Activated T-helper 1 cell treated with anti-CD3 and anti-CD28 coated beads, Interleukin-12 subunit alpha, Interleukin-12 subunit beta, Interleukin-2, Interleukin-4 antibody, amounts not matched to agents 30 ng/mL and 10 ng/mL and 1 ng/mL, durations not matched to agents 14 hours and 24 hours and 36 hours (primary cell): ENCODE measurements around the gene DUS1L. TPM values are rescaled to one million over a fixed set of nuclear protein-coding genes. Genes with fewer than 3 reads are reported as not detected.

ENCODE experiments used
- DNase-seq: peaks from one replicate; pipeline ENCODE4 v3.0.0; 2021; ENCODE audit warnings: low spot score
- H3K27ac Mint-ChIP-seq: one replicate; pipeline ENCODE4 v1.8.0; 2021; ENCODE audit warnings: mild to moderate bottlenecking, mixed read lengths
- H3K27me3 Mint-ChIP-seq: one replicate; pipeline ENCODE4 v1.8.0; 2022; ENCODE audit warnings: mild to moderate bottlenecking, moderate library complexity, mixed read lengths; ENCODE audit not compliant: insufficient read depth
- H3K36me3 Mint-ChIP-seq: one replicate; pipeline ENCODE4 v1.8.0; 2021; ENCODE audit warnings: low read depth, mixed read lengths
- H3K4me1 Mint-ChIP-seq: one replicate; pipeline ENCODE4 v1.8.0; 2021; ENCODE audit warnings: low read depth, mixed read lengths
- H3K4me3 Mint-ChIP-seq: one replicate; pipeline ENCODE4 v1.8.0; 2021; ENCODE audit warnings: mild to moderate bottlenecking, moderate library complexity, mixed read lengths
- H3K9me3 Mint-ChIP-seq: one replicate; pipeline ENCODE4 v1.8.0; 2021; ENCODE audit warnings: mixed read lengths
- intact Hi-C: fragments of 100-400 bp; cut with micrococcal nuclease; formaldehyde crosslinking; loops from one replicate; pipeline ENCODE4 v1.15.1; 2024
- total RNA-seq: library from RNA; stranded (reverse); gene quantifications from 2 replicates; pipeline ENCODE4 v1.2.3, GENCODE V29; 2022

The DUS1L gene
- total RNA-seq, 1 donor from 2014 or later = 231 TPM

- peaks cover 15% of the 10 kb centered on the region for H3K4me1 Mint-ChIP-seq
- peak overlapping the region; percentile 68 for H3K27ac Mint-ChIP-seq
- DNase-seq = peak; percentile 31
- no peaks in the 10 kb centered on the region for H3K9me3 Mint-ChIP-seq
- H3K27me3 Mint-ChIP-seq = no peaks in the 10 kb centered on the region
- H3K36me3 Mint-ChIP-seq = peaks cover 3% of the 10 kb centered on the region
- peak overlapping the region; percentile 90 for H3K4me3 Mint-ChIP-seq
- intact Hi-C loops = loop anchor here (5.0 to 10.0 kb wide), 3 partner anchors 46 to 309 kb away; partner anchors contain the start of genes DUS1L and SLC25A10
Observed at GRCh38 chr17:82021107-82021899, 44.3 kb downstream of the DUS1L start.

DNA sequence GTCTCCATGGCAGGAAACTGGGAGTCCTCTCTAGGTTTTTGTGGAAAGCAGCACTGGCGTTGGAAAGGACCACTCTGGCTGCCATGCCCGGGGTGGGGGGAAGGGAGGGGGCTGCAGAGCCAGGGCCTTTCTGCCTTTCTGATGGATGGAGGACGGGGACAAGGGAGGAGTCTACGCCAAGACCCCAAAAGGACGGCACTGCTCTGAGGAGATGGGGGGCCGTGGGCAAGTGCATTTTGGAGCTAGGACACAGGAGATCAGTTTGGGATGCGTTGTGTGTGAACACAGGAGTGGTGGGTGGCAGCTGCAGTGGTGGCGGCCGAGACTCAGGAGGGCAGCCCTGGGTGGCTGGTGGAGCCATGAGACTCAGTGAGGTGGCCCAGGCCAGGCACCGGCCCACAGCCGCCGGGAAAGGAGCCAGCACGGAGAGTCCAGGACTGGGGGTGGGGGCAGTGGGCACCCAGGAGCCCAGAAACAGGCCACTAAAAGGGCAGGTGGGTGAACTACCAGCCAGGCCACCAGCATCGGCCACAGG lies 45.0 kb downstream of the DUS1L start:
- no peak for DNase-seq
- H3K27ac Mint-ChIP-seq = no peak overlapping the region
- intact Hi-C loops = loop anchor here (1.0 to 10.0 kb wide), 4 partner anchors 47 to 308 kb away; partner anchors contain the start of genes DUS1L and SLC25A10

DNA sequence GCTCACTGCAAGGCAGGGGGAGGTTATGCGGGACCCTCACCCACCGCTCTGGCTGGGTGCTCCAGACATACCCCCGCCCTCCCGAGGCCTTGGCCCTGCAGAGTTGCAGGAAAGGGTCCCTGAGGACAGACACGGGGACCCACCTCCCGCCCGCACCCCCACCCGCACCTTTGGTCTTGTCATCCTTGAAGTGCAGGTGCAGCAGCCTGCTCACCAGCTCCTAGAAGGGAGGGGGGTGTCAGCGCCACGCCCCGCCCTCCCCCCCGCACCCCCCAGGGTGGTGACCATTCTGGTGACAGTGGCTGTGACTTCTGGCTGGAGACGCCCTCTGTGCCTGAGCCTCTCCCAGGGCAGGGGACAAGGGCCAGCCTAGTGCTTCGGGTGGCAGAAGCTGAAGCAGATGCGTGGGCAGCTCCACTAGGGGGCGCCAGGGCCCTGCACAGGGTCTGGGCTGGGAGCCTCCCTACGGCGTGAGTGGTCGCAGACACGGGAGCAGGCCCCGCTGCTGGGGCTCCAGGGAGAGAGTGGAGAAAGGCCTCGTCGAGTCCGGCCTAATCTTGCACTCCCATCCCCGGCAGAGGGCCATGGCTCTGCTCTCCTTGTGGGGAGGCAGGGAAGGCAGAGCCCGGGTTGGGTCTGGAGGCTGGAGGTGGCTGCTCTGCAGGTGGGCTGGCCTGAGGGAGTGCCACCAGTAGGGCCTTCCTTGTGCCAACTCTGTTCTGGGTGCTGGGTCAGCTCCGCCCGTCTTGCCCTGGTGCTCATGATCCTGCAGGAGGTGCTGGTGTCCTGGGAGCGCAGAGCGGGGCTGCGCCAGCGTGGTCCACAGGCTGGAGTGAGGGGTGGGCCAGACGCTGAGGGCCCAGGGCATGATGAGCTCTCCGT lies 45.7 kb downstream of the DUS1L start:
- intact Hi-C loops = loop anchor here (1.0 to 10.0 kb wide), 4 partner anchors 47 to 308 kb away; partner anchors contain the start of genes DUS1L and SLC25A10
- DNase-seq = peak; percentile 57
- Mint-ChIP-seq H3K4me1 (peaks cover 15% of the 10 kb centered on the region), H3K4me3 (peak overlapping the region; percentile 30), H3K36me3 (peaks cover 3% of the 10 kb centered on the region), H3K27me3 (no peaks in the 10 kb centered on the region), H3K9me3 (no peaks in the 10 kb centered on the region), H3K27ac (no peak overlapping the region)

More for the DNA sequence above, 45.0 kb downstream of the DUS1L start:
- Mint-ChIP-seq H3K36me3 (peaks cover 3% of the 10 kb centered on the region), H3K27me3 (no peaks in the 10 kb centered on the region), H3K9me3 (no peaks in the 10 kb centered on the region), H3K4me3 (peak overlapping the region; percentile 30), H3K4me1 (peaks cover 15% of the 10 kb centered on the region)

DNA sequence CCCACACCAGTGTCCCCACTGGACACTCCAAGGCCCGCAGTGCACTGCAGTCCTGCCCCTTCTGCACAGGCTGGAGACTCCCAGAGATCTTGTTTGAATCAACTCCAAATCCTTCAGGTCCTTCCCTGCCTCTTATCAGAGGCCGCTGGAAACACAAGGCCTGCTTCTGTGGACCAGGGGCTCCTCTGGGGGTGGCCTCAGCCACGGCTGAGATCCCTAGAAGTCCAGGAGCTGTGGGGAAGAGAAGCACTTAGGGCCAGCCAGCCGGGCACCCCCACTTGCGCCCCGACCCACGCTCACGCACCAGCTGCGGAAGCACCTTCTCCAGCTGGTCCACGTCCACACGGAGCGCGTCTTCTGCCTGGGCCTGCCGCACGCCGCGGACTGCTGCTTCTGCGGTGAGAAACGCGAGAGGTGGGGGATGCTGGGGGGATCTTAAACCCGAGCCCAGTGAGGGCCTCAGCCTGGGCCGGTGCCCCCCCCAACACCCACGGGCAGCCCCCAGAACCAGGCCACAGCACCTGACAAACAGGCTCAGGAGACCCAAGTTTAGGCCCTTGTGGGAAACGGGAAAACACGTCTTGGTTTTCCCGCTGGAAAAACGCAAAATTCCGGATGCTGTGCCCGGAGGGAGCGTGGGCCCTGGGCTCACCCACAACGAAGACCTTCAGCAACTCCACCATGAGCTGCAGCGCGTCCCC lies 46.5 kb downstream of the DUS1L start:
- Mint-ChIP-seq H3K27me3 (no peaks in the 10 kb centered on the region), H3K4me3 (no peak overlapping the region), H3K27ac (no peak overlapping the region), H3K9me3 (no peaks in the 10 kb centered on the region), H3K36me3 (peaks cover 3% of the 10 kb centered on the region), H3K4me1 (peaks cover 14% of the 10 kb centered on the region)
- intact Hi-C loops = no loop called here
- no peak for DNase-seq

DNA sequence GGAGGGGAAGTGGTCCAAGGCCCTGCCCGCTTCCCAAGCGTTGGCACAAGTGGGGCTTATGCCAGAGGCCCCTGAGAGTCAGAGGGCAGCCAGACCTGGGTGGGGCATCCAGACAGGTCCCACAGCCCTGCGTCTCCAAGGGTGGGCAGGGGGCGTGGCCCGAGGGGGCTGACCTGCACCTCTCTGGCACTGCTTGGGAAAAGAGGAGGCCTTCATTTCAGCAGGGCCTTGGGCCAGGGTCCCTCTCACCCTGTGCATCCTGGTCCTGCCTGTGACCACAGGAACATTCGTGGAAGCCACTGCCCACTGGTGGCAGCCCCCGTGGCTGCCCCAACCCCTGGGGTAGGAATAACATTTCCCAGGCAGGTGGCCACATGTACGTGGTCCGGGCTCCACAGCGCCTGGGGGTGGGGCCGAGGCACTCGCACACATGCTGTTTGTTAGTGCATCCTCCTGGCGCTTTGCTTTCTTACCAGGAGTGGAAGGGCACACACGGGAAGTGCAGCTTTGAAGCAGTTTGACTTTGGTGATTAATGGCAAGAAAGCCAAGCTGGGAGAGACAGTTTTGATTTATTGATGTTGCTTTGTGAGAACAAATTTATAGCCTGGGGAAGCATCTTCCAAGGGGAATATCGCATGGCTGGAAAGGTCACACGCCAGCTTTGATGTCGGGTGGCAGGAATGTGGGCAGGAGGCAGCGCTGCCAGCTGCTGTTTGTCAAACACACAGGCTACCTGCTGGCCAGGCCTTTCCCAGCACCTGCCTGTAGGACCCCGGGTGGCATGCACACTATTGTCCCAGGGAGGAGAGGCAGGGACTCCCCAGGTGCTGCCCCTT lies 47.2 kb downstream of the DUS1L start:
- peaks cover 9% of the 10 kb centered on the region for H3K4me1 Mint-ChIP-seq
- H3K27ac Mint-ChIP-seq = no peak overlapping the region
- intact Hi-C loops = no loop called here
- H3K36me3 Mint-ChIP-seq = peaks cover 2% of the 10 kb centered on the region
- H3K27me3 Mint-ChIP-seq = no peaks in the 10 kb centered on the region
- H3K4me3 Mint-ChIP-seq = no peak overlapping the region
- H3K9me3 Mint-ChIP-seq = no peaks in the 10 kb centered on the region
- DNase-seq = no peak

GRCh38 chr17:82017612-82018151 lies 47.9 kb downstream of the DUS1L start:
- no peaks in the 10 kb centered on the region for H3K27me3 Mint-ChIP-seq

DNA sequence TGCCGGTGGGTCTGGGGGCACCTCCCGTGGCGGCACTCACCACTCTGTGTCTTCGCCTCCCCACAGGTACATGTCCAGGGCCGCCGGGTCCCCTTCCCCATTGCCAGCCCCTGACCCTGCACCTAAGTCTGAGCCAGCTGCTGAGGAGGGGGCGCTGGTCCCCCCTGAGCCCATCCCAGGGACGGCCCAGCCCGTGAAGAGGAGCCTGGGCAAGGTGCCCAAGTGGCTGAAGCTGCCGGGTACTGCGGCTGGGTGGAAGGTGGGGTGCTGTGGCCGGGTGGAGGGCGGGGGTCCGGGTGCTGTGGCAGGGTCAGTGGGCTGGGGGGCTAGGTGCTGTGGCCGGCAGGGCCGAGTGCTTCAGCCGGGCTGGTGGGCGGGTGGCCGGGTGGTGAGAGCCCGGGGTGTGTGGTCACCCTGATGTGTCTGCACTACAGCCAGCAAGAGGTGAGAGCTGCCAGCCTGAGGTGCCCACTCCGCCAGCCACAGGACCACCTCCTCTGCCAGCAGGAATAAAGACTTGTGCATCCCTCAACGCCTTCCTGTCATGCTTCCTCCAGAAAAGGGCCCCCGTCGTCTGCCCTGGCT lies 48.6 kb downstream of the DUS1L start:
- Mint-ChIP-seq H3K9me3 (no peaks in the 10 kb centered on the region), H3K27me3 (no peaks in the 10 kb centered on the region), H3K27ac (no peak overlapping the region), H3K4me1 (peaks cover 9% of the 10 kb centered on the region), H3K36me3 (peaks cover 2% of the 10 kb centered on the region), H3K4me3 (no peak overlapping the region)
- intact Hi-C loops = no loop called here
- no peak for DNase-seq

More at GRCh38 chr17:82017612-82018151, 47.9 kb downstream of the DUS1L start:
- H3K9me3 Mint-ChIP-seq = no peaks in the 10 kb centered on the region
- DNase-seq = no peak
- H3K27ac Mint-ChIP-seq = no peak overlapping the region
- intact Hi-C loops = no loop called here
- H3K36me3 Mint-ChIP-seq = peaks cover 2% of the 10 kb centered on the region
- no peak overlapping the region for H3K4me3 Mint-ChIP-seq
- peaks cover 9% of the 10 kb centered on the region for H3K4me1 Mint-ChIP-seq

- Mint-ChIP-seq H3K36me3 (peaks cover 2% of the 10 kb centered on the region), H3K27ac (no peak overlapping the region), H3K4me3 (no peak overlapping the region), H3K4me1 (peaks cover 2% of the 10 kb centered on the region), H3K9me3 (no peaks in the 10 kb centered on the region), H3K27me3 (no peaks in the 10 kb centered on the region)
- intact Hi-C loops = no loop called here
- no peak for DNase-seq
Observed at GRCh38 chr17:82016061-82016874, 49.3 kb downstream of the DUS1L start.

GRCh38 chr17:82015311-82015971 lies 50.2 kb downstream of the DUS1L start:
- intact Hi-C loops = no loop called here
- Mint-ChIP-seq H3K4me3 (no peak overlapping the region), H3K9me3 (no peaks in the 10 kb centered on the region), H3K4me1 (no peaks in the 10 kb centered on the region), H3K36me3 (peaks cover 2% of the 10 kb centered on the region), H3K27me3 (no peaks in the 10 kb centered on the region), H3K27ac (no peak overlapping the region)
- no peak for DNase-seq

- no peak for DNase-seq
- intact Hi-C loops = no loop called here
Observed at GRCh38 chr17:82014971-82015310, 50.7 kb downstream of the DUS1L start.

More at GRCh38 chr17:82014971-82015310, 50.7 kb downstream of the DUS1L start:
- Mint-ChIP-seq H3K4me3 (no peak overlapping the region), H3K36me3 (peaks cover 2% of the 10 kb centered on the region), H3K27me3 (no peaks in the 10 kb centered on the region), H3K4me1 (no peaks in the 10 kb centered on the region), H3K9me3 (no peaks in the 10 kb centered on the region), H3K27ac (no peak overlapping the region)
